ENCODE measurements around the gene OR6K6. TPM values are rescaled to one million over a fixed set of nuclear protein-coding genes. Genes with fewer than 3 reads are reported as not detected.

Gene OR6K6
- polyA plus RNA-seq, 1 donor (not counting 4 experiments of a cell fraction or from before 2014, with no cell fraction given): not detected

DNA sequence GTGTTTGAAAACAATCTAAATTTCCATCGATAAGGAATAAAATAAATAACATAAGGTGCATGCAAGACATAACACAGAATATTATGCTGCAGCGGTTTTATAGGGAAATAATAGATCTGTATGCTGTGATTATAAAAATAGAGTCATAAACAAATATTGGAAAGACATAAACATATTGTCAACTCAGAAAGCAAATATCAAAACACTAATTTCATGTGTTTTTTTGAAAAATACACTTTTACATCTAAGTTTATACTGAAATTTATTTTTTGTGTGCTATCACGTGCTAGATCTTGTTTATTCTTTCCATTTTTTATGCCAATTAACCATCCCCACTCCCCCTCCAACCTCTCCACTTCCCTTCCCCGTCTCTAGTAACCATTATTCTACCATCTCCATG lies 43.4 kb upstream of the OR6K6 start:
- DNase-seq (ENCODE audit: low read depth, low spot score): no peak
- H3K4me3 ChIP-seq (ENCODE audit: control insufficient read depth in 2 of 3, extremely low read depth in 1 of 3, insufficient read depth in 2 of 3, low read depth in 1 of 3, low read length in 3 of 3): no peak overlapping the region
- dilution Hi-C loops (cut with MboI; ENCODE audit: extremely low pct_ligation_motif_present, low sequenced_read_pairs): no loop called here
- no peak overlapping the region for H3K27ac ChIP-seq (ENCODE audit: control insufficient read depth, insufficient read depth, low read length)
- H3K9ac ChIP-seq (ENCODE audit: control insufficient read depth, extremely low read depth, insufficient read depth, low read length): no peak overlapping the region
- no peak overlapping the region for H2AFZ ChIP-seq (ENCODE audit: control insufficient read depth, low read length)
- TF ChIP-seq, protein P1, sequence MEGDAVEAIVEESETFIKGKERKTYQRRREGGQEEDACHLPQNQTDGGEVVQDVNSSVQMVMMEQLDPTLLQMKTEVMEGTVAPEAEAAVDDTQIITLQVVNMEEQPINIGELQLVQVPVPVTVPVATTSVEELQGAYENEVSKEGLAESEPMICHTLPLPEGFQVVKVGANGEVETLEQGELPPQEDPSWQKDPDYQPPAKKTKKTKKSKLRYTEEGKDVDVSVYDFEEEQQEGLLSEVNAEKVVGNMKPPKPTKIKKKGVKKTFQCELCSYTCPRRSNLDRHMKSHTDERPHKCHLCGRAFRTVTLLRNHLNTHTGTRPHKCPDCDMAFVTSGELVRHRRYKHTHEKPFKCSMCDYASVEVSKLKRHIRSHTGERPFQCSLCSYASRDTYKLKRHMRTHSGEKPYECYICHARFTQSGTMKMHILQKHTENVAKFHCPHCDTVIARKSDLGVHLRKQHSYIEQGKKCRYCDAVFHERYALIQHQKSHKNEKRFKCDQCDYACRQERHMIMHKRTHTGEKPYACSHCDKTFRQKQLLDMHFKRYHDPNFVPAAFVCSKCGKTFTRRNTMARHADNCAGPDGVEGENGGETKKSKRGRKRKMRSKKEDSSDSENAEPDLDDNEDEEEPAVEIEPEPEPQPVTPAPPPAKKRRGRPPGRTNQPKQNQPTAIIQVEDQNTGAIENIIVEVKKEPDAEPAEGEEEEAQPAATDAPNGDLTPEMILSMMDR (optimal IDR thresholded peaks at IDR 0.05 in 1 of 3, IDR thresholded peaks at IDR 0.05 in 1 of 3, conservative IDR thresholded peaks at IDR 0.05 in 1 of 3; ENCODE audit: extremely low read depth in 1 of 3, insufficient read depth in 2 of 3, low read length in 3 of 3): no peak
- no peak for TF ChIP-seq EZH2 (IDR thresholded peaks at IDR 0.05; ENCODE audit: low read length)
- no peaks in the 10 kb centered on the region for H3K9me1 ChIP-seq (ENCODE audit: control insufficient read depth, extremely low read depth, insufficient read depth, low read length)
- H3K27me3 ChIP-seq (ENCODE audit: control insufficient read depth, extremely low read depth, insufficient read depth, low read length): no peaks in the 10 kb centered on the region
- no peaks in the 10 kb centered on the region for H3K36me3 ChIP-seq (ENCODE audit: control insufficient read depth in 2 of 2, extremely low read depth in 1 of 2, insufficient read depth in 2 of 2, low read length in 2 of 2)
- FAIRE-seq: no peak
- H3K79me2 ChIP-seq (ENCODE audit: control insufficient read depth, insufficient read depth, low read length): no peaks in the 10 kb centered on the region
- H3K9me3 ChIP-seq (ENCODE audit: control insufficient read depth, low read depth, low read length): no peaks in the 10 kb centered on the region
- H4K20me1 ChIP-seq (ENCODE audit: control insufficient read depth, extremely low read depth, insufficient read depth, low read length): no peaks in the 10 kb centered on the region
- H3K4me2 ChIP-seq (ENCODE audit: control insufficient read depth, extremely low read depth, insufficient read depth, low read depth, low read length): no peak overlapping the region
- H3K4me1 ChIP-seq (ENCODE audit: control insufficient read depth, extremely low read depth, insufficient read depth, low read length): no peaks in the 10 kb centered on the region

DNA sequence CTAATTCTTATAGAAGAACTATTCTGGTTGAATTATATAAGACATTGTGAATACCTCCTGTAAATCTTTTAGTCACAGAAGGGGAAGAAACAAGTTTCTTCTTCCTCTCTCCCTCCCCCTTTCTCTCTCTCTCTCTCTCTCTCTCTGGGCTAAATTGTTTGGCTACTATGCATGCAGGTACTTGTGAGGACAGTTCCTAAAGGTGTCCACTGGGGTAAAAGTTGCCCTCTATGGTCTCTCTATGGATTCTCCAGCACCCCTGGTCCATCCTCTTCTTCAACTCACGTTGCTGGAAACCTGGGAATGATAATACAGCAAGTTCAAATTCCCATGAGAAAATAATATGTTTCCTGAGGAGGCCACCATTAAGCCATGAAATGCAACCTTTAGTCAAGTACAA lies 39.8 kb upstream of the OR6K6 start:
- no peak overlapping the region for H2AFZ ChIP-seq (ENCODE audit: control insufficient read depth, low read length)
- no peaks in the 10 kb centered on the region for H3K79me2 ChIP-seq (ENCODE audit: control insufficient read depth, insufficient read depth, low read length)
- H3K9me1 ChIP-seq (ENCODE audit: control insufficient read depth, extremely low read depth, insufficient read depth, low read length): no peaks in the 10 kb centered on the region
- no peak overlapping the region for H3K27ac ChIP-seq (ENCODE audit: control insufficient read depth, insufficient read depth, low read length)
- DNase-seq (ENCODE audit: low read depth, low spot score) (no peak), FAIRE-seq (no peak)
- TF ChIP-seq EZH2 (IDR thresholded peaks at IDR 0.05; ENCODE audit: low read length): no peak
- TF ChIP-seq, protein P1 (optimal IDR thresholded peaks at IDR 0.05 in 1 of 3, IDR thresholded peaks at IDR 0.05 in 1 of 3, conservative IDR thresholded peaks at IDR 0.05 in 1 of 3; ENCODE audit: extremely low read depth in 1 of 3, insufficient read depth in 2 of 3, low read length in 3 of 3): no peak
- no peak overlapping the region for H3K4me2 ChIP-seq (ENCODE audit: control insufficient read depth, extremely low read depth, insufficient read depth, low read depth, low read length)
- H3K9me3 ChIP-seq (ENCODE audit: control insufficient read depth, low read depth, low read length): no peaks in the 10 kb centered on the region
- H4K20me1 ChIP-seq (ENCODE audit: control insufficient read depth, extremely low read depth, insufficient read depth, low read length): no peaks in the 10 kb centered on the region
- H3K4me1 ChIP-seq (ENCODE audit: control insufficient read depth, extremely low read depth, insufficient read depth, low read length): no peaks in the 10 kb centered on the region
- dilution Hi-C loops (cut with MboI; ENCODE audit: extremely low pct_ligation_motif_present, low sequenced_read_pairs): no loop called here
- no peaks in the 10 kb centered on the region for H3K27me3 ChIP-seq (ENCODE audit: control insufficient read depth, extremely low read depth, insufficient read depth, low read length)
- H3K9ac ChIP-seq (ENCODE audit: control insufficient read depth, extremely low read depth, insufficient read depth, low read length): no peak overlapping the region
- no peak overlapping the region for H3K4me3 ChIP-seq (ENCODE audit: control insufficient read depth in 2 of 3, extremely low read depth in 1 of 3, insufficient read depth in 2 of 3, low read depth in 1 of 3, low read length in 3 of 3)
- H3K36me3 ChIP-seq (ENCODE audit: control insufficient read depth in 2 of 2, extremely low read depth in 1 of 2, insufficient read depth in 2 of 2, low read length in 2 of 2): no peaks in the 10 kb centered on the region
